Measurements from ENCODE around the gene CCDC137.

The CCDC137 gene

GRCh38 chr17:81683208-81683583 is 16.7 kb downstream of the CCDC137 start:
- no peak for DNase-seq (ENCODE audit: low read depth in 2 of 2)

- DNase-seq (ENCODE audit: low read depth in 2 of 2) = peak; percentile 92 to 96
Observed at GRCh38 chr17:81683584-81684441, 17.3 kb downstream of the CCDC137 start, which contains the start of the genes ARL16 and HGS. TSS of gene ARL16 (minus strand) at chr17:81683797. CDS start at chr17:81683753, 44 bp downstream. TSS of gene HGS (plus strand) at chr17:81684011. CDS start at chr17:81684067, 56 bp downstream.

GRCh38 chr17:81684442-81684911 is 17.9 kb downstream of the CCDC137 start:
- no peak for DNase-seq (ENCODE audit: low read depth in 2 of 2)

- DNase-seq (ENCODE audit: low read depth in 2 of 2) = peak in 1 of 2 donors; percentile 34
Observed at GRCh38 chr17:81685108-81685507, 18.6 kb downstream of the CCDC137 start.

GRCh38 chr17:81686614-81687013 is 20.1 kb downstream of the CCDC137 start:
- DNase-seq (ENCODE audit: low read depth in 2 of 2) = no peak

- DNase-seq (ENCODE audit: low read depth in 2 of 2) = no peak
Observed at GRCh38 chr17:81687770-81688541, 21.4 kb downstream of the CCDC137 start.

GRCh38 chr17:81688616-81689015 is 22.1 kb downstream of the CCDC137 start:
- DNase-seq (ENCODE audit: low read depth in 2 of 2) = no peak

- no peak for DNase-seq (ENCODE audit: low read depth in 2 of 2)
Observed at GRCh38 chr17:81690066-81690465, 23.5 kb downstream of the CCDC137 start.

GRCh38 chr17:81690549-81690948 is 24.0 kb downstream of the CCDC137 start:
- no peak for DNase-seq (ENCODE audit: low read depth in 2 of 2)

GRCh38 chr17:81691196-81691595 is 24.7 kb downstream of the CCDC137 start:
- no peak for DNase-seq (ENCODE audit: low read depth in 2 of 2)

- no peak for DNase-seq (ENCODE audit: low read depth in 2 of 2)
Observed at GRCh38 chr17:81691608-81692007, 25.1 kb downstream of the CCDC137 start.

GRCh38 chr17:81693509-81694210 is 27.1 kb downstream of the CCDC137 start:
- no peak for DNase-seq (ENCODE audit: low read depth in 2 of 2)

- no peak for DNase-seq (ENCODE audit: low read depth in 2 of 2)
Observed at GRCh38 chr17:81694810-81695209, 28.3 kb downstream of the CCDC137 start.

GRCh38 chr17:81695211-81695610 is 28.7 kb downstream of the CCDC137 start:
- no peak for DNase-seq (ENCODE audit: low read depth in 2 of 2)

GRCh38 chr17:81695801-81696200 is 29.3 kb downstream of the CCDC137 start:
- DNase-seq (ENCODE audit: low read depth in 2 of 2) = no peak

- DNase-seq (ENCODE audit: low read depth in 2 of 2) = no peak
Observed at GRCh38 chr17:81696218-81696941, 29.8 kb downstream of the CCDC137 start.

GRCh38 chr17:81697261-81698044 is 30.9 kb downstream of the CCDC137 start:
- DNase-seq (ENCODE audit: low read depth in 2 of 2) = no peak

GRCh38 chr17:81700353-81701287 is 34.1 kb downstream of the CCDC137 start:
- no peak for DNase-seq (ENCODE audit: low read depth in 2 of 2)
